Colonic mucosa (tissue), 4 donors: ENCODE measurements around the gene GLA. TPM values are rescaled to one million over a fixed set of nuclear protein-coding genes. Genes with fewer than 3 reads are reported as not detected.
A peak's percentile ranks its signal among the peaks of the same experiment; 100 is the strongest.

ENCODE experiments used
- DNase-seq: peaks from one replicate; pipeline ENCODE4 v3.0.0-alpha.2; 2020
- H3K27ac ChIP-seq: fragments of 200-600 bp; one replicate; pipeline ENCODE4 v1.8.0; 2021
- H3K27me3 ChIP-seq: fragments of 200-600 bp; one replicate; pipeline ENCODE4 v1.8.0; 2021
- H3K36me3 ChIP-seq: fragments of 200-600 bp; one replicate; pipeline ENCODE4 v1.8.0; 2021
- H3K4me1 ChIP-seq: fragments of 200-600 bp; one replicate; pipeline ENCODE4 v1.8.0; 2021; ENCODE audit warnings: mild to moderate bottlenecking
- H3K4me3 ChIP-seq: fragments of 200-600 bp; one replicate; pipeline ENCODE4 v1.8.0; 2021
- H3K9ac ChIP-seq, 2 donors: one replicate each; pipeline ENCODE4 v1.7.0; 2013; ENCODE audit warnings: control low read depth in 2 of 2, low read depth in 2 of 2, low read length in 2 of 2
- H3K9me3 ChIP-seq: fragments of 200-600 bp; one replicate; pipeline ENCODE4 v1.8.0; 2021
- intact Hi-C: fragments of 100-400 bp; cut with DNase I; formaldehyde crosslinking; loops from one replicate; pipeline ENCODE4 v1.14.1; 2022
- total RNA-seq, 2 donors: library from RNA; stranded (reverse); fragmentation: NEBNext Ultra II Directional in 1 of 2; extraction: Animal tissue kit (Norgen Biotek cat#: 25700) in 1 of 2; gene quantifications; one replicate each; pipeline ENCODE4 v1.2.1, GENCODE V29; 2021
- TF ChIP-seq, protein P1 (sequence below): fragments of 200-600 bp; IDR thresholded peaks from one replicate; pipeline ENCODE4 v1.8.0; 2022; ENCODE audit warnings: antibody characterized with exemption, mild to moderate bottlenecking
- donor health status: healthy.
- donor health status: DM: no; HTN: no; CAD: no.
- donor health status: DM: no; HTN: no; CAD: no.

GLA gene
- 10 to 100 TPM; 29.9 to 33.9 TPM for total RNA-seq

DNA sequence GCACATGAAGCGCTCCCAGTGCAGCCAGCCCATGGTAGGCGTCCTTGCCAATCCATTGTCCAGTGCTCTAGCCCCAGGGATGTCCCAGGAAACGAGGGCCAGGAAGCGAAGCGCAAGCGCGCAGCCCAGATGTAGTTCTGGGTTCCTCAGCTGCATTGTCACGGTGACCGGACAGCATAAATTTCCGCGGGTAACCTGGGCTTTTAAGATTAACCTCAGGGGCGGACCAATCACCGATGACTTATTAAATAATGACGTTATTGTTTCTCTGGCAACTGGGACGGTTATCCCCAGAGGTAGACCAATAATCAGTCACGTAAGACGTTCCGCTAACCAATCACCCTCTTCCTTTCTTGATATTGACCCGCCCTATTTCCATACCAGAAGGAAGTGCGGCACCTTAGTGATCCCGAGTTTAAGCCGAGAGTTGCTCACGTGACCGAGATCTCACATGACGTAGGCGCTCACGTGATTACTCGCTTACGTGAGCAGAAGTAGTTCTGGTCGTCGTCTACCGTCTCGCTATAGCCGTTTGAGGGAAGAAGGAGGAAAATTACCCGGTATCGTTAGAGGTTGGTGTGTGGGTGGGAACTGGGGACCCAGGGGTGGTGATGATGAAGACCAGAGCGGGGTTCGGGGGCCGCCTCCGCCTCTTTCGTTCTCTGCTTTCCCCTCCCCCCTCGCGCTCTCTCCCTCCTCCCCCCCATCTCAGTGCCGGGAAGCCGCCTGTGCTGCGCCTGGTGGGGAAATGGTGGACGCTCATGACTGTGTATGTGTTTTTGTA lies at the start of gene GLA, which contains the start of gene HNRNPH2:
Gene GLA, minus strand, starts transcription at position 178 of the 784 bp plus-strand sequence. Its CDS starts 22 bp downstream, at position 156.
Gene HNRNPH2, plus strand, starts transcription at position 475 of the 784 bp plus-strand sequence. CDS start 3,767 bp downstream, outside the sequence.
- Histone ChIP-seq H3K36me3 (no peaks in the 10 kb centered on the region), H3K9me3 (no peaks in the 10 kb centered on the region), H3K4me1 (no peaks in the 10 kb centered on the region), H3K4me3 (peak within 1 kb of the TSS; percentile 57), H3K9ac (peak within 1 kb of the TSS; percentile 70 to 92), H3K27me3 (no peaks in the 10 kb centered on the region), H3K27ac (peak within 1 kb of the TSS; percentile 83)
- TF ChIP-seq, protein P1, sequence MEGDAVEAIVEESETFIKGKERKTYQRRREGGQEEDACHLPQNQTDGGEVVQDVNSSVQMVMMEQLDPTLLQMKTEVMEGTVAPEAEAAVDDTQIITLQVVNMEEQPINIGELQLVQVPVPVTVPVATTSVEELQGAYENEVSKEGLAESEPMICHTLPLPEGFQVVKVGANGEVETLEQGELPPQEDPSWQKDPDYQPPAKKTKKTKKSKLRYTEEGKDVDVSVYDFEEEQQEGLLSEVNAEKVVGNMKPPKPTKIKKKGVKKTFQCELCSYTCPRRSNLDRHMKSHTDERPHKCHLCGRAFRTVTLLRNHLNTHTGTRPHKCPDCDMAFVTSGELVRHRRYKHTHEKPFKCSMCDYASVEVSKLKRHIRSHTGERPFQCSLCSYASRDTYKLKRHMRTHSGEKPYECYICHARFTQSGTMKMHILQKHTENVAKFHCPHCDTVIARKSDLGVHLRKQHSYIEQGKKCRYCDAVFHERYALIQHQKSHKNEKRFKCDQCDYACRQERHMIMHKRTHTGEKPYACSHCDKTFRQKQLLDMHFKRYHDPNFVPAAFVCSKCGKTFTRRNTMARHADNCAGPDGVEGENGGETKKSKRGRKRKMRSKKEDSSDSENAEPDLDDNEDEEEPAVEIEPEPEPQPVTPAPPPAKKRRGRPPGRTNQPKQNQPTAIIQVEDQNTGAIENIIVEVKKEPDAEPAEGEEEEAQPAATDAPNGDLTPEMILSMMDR: no peak
- DNase-seq: peak; percentile 89
- intact Hi-C loops: no loop called here

DNA sequence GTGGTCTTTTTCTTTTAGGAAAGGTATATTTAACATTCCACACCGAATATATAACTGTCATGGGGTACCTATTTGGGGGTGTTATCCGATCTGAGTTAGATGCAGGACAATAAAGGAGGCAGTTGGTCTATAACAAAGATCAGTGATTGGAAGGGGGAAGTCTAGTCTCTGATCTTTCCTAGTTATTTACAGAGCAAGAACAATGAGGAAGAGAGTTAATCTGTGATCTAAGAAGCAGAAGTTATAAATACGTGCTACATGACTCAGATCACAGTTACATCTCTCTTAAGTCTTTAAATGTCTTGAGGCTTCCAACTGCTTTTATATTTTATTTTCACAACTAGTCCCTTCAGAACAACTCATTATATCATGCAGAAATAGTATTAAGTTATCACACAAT lies 44.3 kb upstream of the GLA start:
- H3K9ac ChIP-seq: no peak overlapping the region
- TF ChIP-seq, protein P1: no peak
- H3K9me3 ChIP-seq: no peaks in the 10 kb centered on the region
- H3K27ac ChIP-seq: no peak overlapping the region
- no peaks in the 10 kb centered on the region for H3K4me1 ChIP-seq
- no peaks in the 10 kb centered on the region for H3K36me3 ChIP-seq
- intact Hi-C loops: no loop called here
- H3K27me3 ChIP-seq: no peaks in the 10 kb centered on the region
- H3K4me3 ChIP-seq: no peak overlapping the region
- DNase-seq: no peak

DNA sequence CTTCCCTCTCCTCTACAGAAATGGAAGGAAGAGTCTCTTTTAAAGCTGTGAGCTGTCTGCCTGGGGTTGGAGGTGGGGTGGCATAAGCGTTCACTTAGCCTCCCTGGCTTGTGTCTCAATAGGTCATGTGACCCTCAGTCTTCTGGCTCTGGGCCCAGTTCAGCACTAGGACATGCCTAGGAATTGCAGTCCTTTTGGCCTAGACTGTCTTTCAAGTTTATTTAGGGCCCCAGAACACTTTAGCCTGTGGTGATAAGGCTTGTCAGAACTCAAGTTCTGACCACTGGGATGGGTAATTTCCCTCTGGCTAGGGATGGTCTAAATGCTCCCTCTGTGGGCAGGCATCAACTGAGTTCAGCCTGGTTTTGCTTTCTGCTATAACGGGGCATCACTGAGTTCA lies 43.2 kb upstream of the GLA start:
- no peak for DNase-seq
- Histone ChIP-seq H3K4me1 (no peaks in the 10 kb centered on the region), H3K9me3 (no peaks in the 10 kb centered on the region), H3K27ac (no peak overlapping the region), H3K36me3 (no peaks in the 10 kb centered on the region), H3K4me3 (no peak overlapping the region), H3K9ac (no peak overlapping the region), H3K27me3 (no peaks in the 10 kb centered on the region)
- intact Hi-C loops: no loop called here
- TF ChIP-seq, protein P1: no peak

DNA sequence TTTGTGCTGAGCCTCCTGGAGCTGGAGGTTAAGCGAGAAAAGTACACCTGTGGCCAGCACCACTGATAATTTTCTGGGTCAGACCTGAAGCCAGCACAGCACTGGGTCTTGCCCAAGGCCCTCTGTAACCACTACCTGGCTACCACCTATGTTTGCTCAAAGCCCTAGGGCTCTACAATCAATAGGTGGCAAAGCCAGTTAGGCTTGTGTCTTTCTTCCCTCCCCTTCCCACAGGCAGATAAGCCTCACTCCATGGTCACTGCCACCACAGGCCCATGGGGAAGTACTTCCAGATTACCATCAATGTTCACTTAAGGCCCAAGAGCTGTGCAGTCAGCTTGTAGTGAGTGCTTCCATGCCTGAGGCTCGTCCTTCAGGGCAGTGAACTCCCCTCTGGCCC lies 42.4 kb upstream of the GLA start:
- intact Hi-C loops: no loop called here
- H3K27me3 ChIP-seq: no peaks in the 10 kb centered on the region
- TF ChIP-seq, protein P1: no peak
- no peaks in the 10 kb centered on the region for H3K9me3 ChIP-seq
- no peak for DNase-seq
- no peak overlapping the region for H3K9ac ChIP-seq
- no peaks in the 10 kb centered on the region for H3K4me1 ChIP-seq
- no peak overlapping the region for H3K27ac ChIP-seq
- H3K4me3 ChIP-seq: no peak overlapping the region
- no peaks in the 10 kb centered on the region for H3K36me3 ChIP-seq

DNA sequence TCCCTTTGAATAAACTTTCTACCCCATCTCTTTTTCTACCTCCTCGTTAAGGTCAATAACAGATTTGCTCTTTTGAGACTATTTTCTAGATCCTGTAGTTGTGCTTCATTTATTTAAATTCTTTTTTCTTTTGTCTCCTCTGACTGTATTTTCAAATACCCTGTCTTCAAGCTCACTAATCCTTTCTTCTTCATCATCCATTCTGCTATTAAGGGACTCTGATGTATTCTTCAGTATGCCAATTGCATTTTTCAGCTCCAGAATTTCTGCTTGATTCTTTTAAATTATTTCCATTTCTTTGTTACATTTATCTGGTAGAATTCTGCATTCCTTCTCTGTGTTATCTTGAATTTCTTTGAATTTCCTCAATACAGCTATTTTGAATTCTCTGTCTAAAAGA lies 41.6 kb upstream of the GLA start:
- no peaks in the 10 kb centered on the region for H3K27me3 ChIP-seq
- no peak overlapping the region for H3K4me3 ChIP-seq
- no peak overlapping the region for H3K27ac ChIP-seq
- H3K4me1 ChIP-seq: no peaks in the 10 kb centered on the region
- intact Hi-C loops: no loop called here
- H3K9me3 ChIP-seq: no peaks in the 10 kb centered on the region
- TF ChIP-seq, protein P1: no peak
- no peak for DNase-seq
- H3K36me3 ChIP-seq: no peaks in the 10 kb centered on the region
- H3K9ac ChIP-seq: no peak overlapping the region
